Vagina (tissue), 2 donors: ENCODE measurements around the gene ARX.

Source experiments
- CTCF ChIP-seq, 3 experiments: fragments of 450-650 bp in 2 of 3; fragments of 200-600 bp in 1 of 3; sonication (generic) in 1 of 3; IDR thresholded peaks; one replicate each; pipeline ENCODE4 v1.5.1; 2017 to 2019; ENCODE audit warnings: antibody characterized with exemption in 3 of 3, mild to moderate bottlenecking in 2 of 3, moderate library complexity in 2 of 3
- POLR2A ChIP-seq, 2 donors: fragments of 450-650 bp; IDR thresholded peaks; one replicate each; pipeline ENCODE4 v1.6.1; 2017; ENCODE audit warnings: antibody characterized with exemption in 2 of 2, mild to moderate bottlenecking in 2 of 2, moderate library complexity in 2 of 2

- no peak for TF ChIP-seq CTCF (IDR thresholded peaks at IDR 0.05)
- no peak for TF ChIP-seq POLR2A (IDR thresholded peaks at IDR 0.05)
These were observed 50.4 kb downstream of the ARX start for GRCh38 chrX:24965372-24965771.
